ES-I3 (cell line): ENCODE data around the gene SERPINA6.
"Not testable (repeated sequence)": the region's sequence is repeated elsewhere in the genome, so short reads cannot be mapped to it uniquely, and the experiment has no call there.

Experiments
- H3K36me3 ChIP-seq: 2 replicates; pipeline ENCODE4 v1.6.1; 2013; ENCODE audit warnings: mild to moderate bottlenecking, low read length, control low read depth, moderate library complexity; ENCODE audit not compliant: insufficient read depth
- H3K4me1 ChIP-seq: 2 replicates; pipeline ENCODE4 v1.6.1; 2013; ENCODE audit warnings: mild to moderate bottlenecking, control low read depth, low read length; ENCODE audit not compliant: insufficient read depth
- H3K9ac ChIP-seq: 2 replicates; pipeline ENCODE4 v1.6.1; 2013; ENCODE audit warnings: low read depth, mild to moderate bottlenecking, low read length, moderate library complexity
- H3K9me3 ChIP-seq: 2 replicates; pipeline ENCODE4 v1.6.1; 2013; ENCODE audit warnings: mild to moderate bottlenecking, low read length, moderate library complexity; ENCODE audit not compliant: control insufficient read depth, insufficient read depth

Gene SERPINA6

GRCh38 chr14:94282991-94283723, 40.0 kb downstream of the SERPINA6 start:
- Histone ChIP-seq H3K36me3 (no peaks in the 10 kb centered on the region), H3K4me1 (no peaks in the 10 kb centered on the region), H3K9ac (no peak overlapping the region), H3K9me3 (no peaks in the 10 kb centered on the region)

GRCh38 chr14:94278731-94279130, 44.4 kb downstream of the SERPINA6 start:
- Histone ChIP-seq H3K9ac (no peak overlapping the region), H3K36me3 (no peaks in the 10 kb centered on the region; the same call in 1 of the 2 replicates), H3K9me3 (no peaks in the 10 kb centered on the region), H3K4me1 (no peaks in the 10 kb centered on the region)

- not testable (repeated sequence) for H3K36me3 ChIP-seq, H3K4me1 ChIP-seq, H3K9ac ChIP-seq, H3K9me3 ChIP-seq
These were observed 46.1 kb downstream of the SERPINA6 start for GRCh38 chr14:94276898-94277561.

GRCh38 chr14:94269156-94269555, 54.0 kb downstream of the SERPINA6 start:
- Histone ChIP-seq H3K36me3 (no peaks in the 10 kb centered on the region), H3K9ac (no peak overlapping the region), H3K9me3 (no peaks in the 10 kb centered on the region), H3K4me1 (no peaks in the 10 kb centered on the region)

GRCh38 chr14:94268582-94268981, 54.6 kb downstream of the SERPINA6 start:
- H3K9me3 ChIP-seq, H3K4me1 ChIP-seq, H3K9ac ChIP-seq, H3K36me3 ChIP-seq: not testable (repeated sequence)

- Histone ChIP-seq H3K9ac (no peak overlapping the region), H3K36me3 (no peaks in the 10 kb centered on the region), H3K9me3 (no peaks in the 10 kb centered on the region; the same call in 1 of the 2 replicates), H3K4me1 (no peaks in the 10 kb centered on the region)
These were observed 55.8 kb downstream of the SERPINA6 start for GRCh38 chr14:94267352-94267751.

- H3K9ac ChIP-seq, H3K9me3 ChIP-seq, H3K4me1 ChIP-seq, H3K36me3 ChIP-seq: not testable (repeated sequence)
These were observed 58.9 kb downstream of the SERPINA6 start for GRCh38 chr14:94264195-94264594.
